Endothelial cell of umbilical vein (primary cell): Measurements from ENCODE around the gene DESI1. TPM values are rescaled to one million over a fixed set of nuclear protein-coding genes. Genes with fewer than 3 reads are reported as not detected.
A peak's percentile ranks its signal among the peaks of the same experiment; 100 is the strongest.

Source experiments
- BruUV-seq: library from RNA; stranded (reverse); fragments of 400-500 nt; replicated peaks from 2 replicates; lab custom pipeline; 2021; lab: Mats Ljungman, UMichigan
- CTCF ChIA-PET: fragments of 300-600, 350-600 bp; sonication (Branson Sonifier 250); formaldehyde crosslinking; loops from one replicate; lab custom pipeline; 2021; ENCODE audit warnings: antibody characterized with exemption, inconsistent platforms; lab: Charles Lee
- POLR2A ChIA-PET: fragments of 300-600, 350-600 bp; sonication (Branson Sonifier 250); formaldehyde crosslinking; loops from one replicate; lab custom pipeline; 2021; ENCODE audit warnings: antibody characterized with exemption, inconsistent platforms; lab: Charles Lee
- DNase-seq: peaks from one replicate; pipeline ENCODE4 v3.0.0-alpha.2; 2011; ENCODE audit warnings: low read depth, low spot score
- FAIRE-seq: peaks from 2 replicates; lab custom pipeline; 2011; peaks lifted over from hg19 to GRCh38; lab: Jason Lieb, UNC
- H2AFZ ChIP-seq: 2 replicates; pipeline ENCODE4 v1.6.0; 2012; ENCODE audit warnings: low read depth, low read length, control low read depth, inconsistent platforms
- H3K27ac ChIP-seq: 2 replicates; pipeline ENCODE4 v1.5.1; 2011; ENCODE audit warnings: low read depth, mild to moderate bottlenecking, control low read depth, low read length, moderate library complexity; ENCODE audit not compliant: insufficient read depth
- H3K27me3 ChIP-seq, 2 experiments: 2 replicates each; pipeline versions ENCODE4 v1.6.0 to v1.6.1; 2011; ENCODE audit warnings: low read length in 2 of 2, mixed read lengths in 1 of 2; ENCODE audit not compliant: control insufficient read depth in 2 of 2, insufficient read depth in 2 of 2
- H3K36me3 ChIP-seq, 2 experiments: 2 replicates in 1 of 2; 3 replicates in 1 of 2; pipeline ENCODE4 v1.5.1; 2011; ENCODE audit warnings: low read length in 2 of 2, mild to moderate bottlenecking in 1 of 2, moderate library complexity in 1 of 2; ENCODE audit not compliant: control insufficient read depth in 2 of 2, insufficient read depth in 2 of 2; ENCODE audit errors: extremely low read depth in 1 of 2
- H3K4me1 ChIP-seq: 3 replicates; pipeline ENCODE4 v1.5.1; 2011; ENCODE audit warnings: mild to moderate bottlenecking, low read length; ENCODE audit not compliant: control insufficient read depth, insufficient read depth; ENCODE audit errors: extremely low read depth
- H3K4me2 ChIP-seq: 2 replicates; pipeline ENCODE4 v1.6.1; 2011; ENCODE audit warnings: low read length, control low read depth, mixed read lengths; ENCODE audit not compliant: insufficient read depth
- H3K4me3 ChIP-seq, 3 experiments: fragments of 200-600 bp in 1 of 3; sonication (generic), shearing (Covaris generic) in 1 of 3; replicated peaks in 1 of 3; 2 replicates each; pipeline ENCODE4 v1.5.1; 2011 to 2016; ENCODE audit warnings: control low read depth in 3 of 3, low read length in 3 of 3, mild to moderate bottlenecking in 2 of 3, inconsistent platforms in 1 of 3, low read depth in 1 of 3, moderate library complexity in 1 of 3; ENCODE audit not compliant: insufficient read depth in 1 of 3
- H3K79me2 ChIP-seq: 2 replicates; pipeline ENCODE4 v1.6.0; 2012; ENCODE audit warnings: low read length, inconsistent platforms; ENCODE audit not compliant: control insufficient read depth, insufficient read depth
- H3K9ac ChIP-seq: replicated peaks from 2 replicates; pipeline ENCODE3; 2011; ENCODE audit warnings: low read length, control low read depth; ENCODE audit not compliant: insufficient read depth; ENCODE audit errors: extremely low read depth
- H3K9me1 ChIP-seq: replicated peaks from 3 replicates; pipeline ENCODE4 v1.6.0; 2011; ENCODE audit warnings: mild to moderate bottlenecking, low read length; ENCODE audit not compliant: control insufficient read depth, insufficient read depth; ENCODE audit errors: extremely low read depth
- H3K9me3 ChIP-seq: replicated peaks from 2 replicates; pipeline ENCODE4 v1.5.1; 2012; ENCODE audit warnings: low read length, inconsistent platforms; ENCODE audit not compliant: control insufficient read depth, insufficient read depth
- H4K20me1 ChIP-seq: replicated peaks from 2 replicates; pipeline ENCODE3; 2011; ENCODE audit warnings: mild to moderate bottlenecking, low read length; ENCODE audit not compliant: control insufficient read depth, insufficient read depth; ENCODE audit errors: extremely low read depth
- EZH2 ChIP-seq: IDR thresholded peaks from 2 replicates; pipeline ENCODE4 v1.6.1; 2012; ENCODE audit warnings: borderline replicate concordance, low read depth, mild to moderate bottlenecking, moderate library complexity, low read length, inconsistent platforms; ENCODE audit not compliant: severe bottlenecking
- FOS ChIP-seq: IDR thresholded peaks from 2 replicates; pipeline ENCODE4 v1.6.1; 2011; ENCODE audit warnings: mild to moderate bottlenecking, low read length, moderate library complexity, borderline replicate concordance; ENCODE audit not compliant: insufficient read depth
- GATA2 ChIP-seq: IDR thresholded peaks from 2 replicates; pipeline ENCODE4 v1.7.0; 2011; ENCODE audit warnings: low read depth, mild to moderate bottlenecking, moderate library complexity, mixed read lengths, low read length; ENCODE audit not compliant: insufficient read length, insufficient read depth
- JUN ChIP-seq: IDR thresholded peaks from 2 replicates; pipeline ENCODE4 v1.6.1; 2011; ENCODE audit warnings: borderline replicate concordance, low read depth; ENCODE audit not compliant: insufficient read length, insufficient read depth
- MYC ChIP-seq: IDR thresholded peaks from one replicate; pipeline ENCODE4 v1.6.1; 2011; ENCODE audit warnings: mild to moderate bottlenecking, low read depth, low read length
- POLR2A ChIP-seq: IDR thresholded peaks from 2 replicates; pipeline ENCODE4 v1.6.1; 2012; ENCODE audit warnings: low read depth, mild to moderate bottlenecking, control low read depth, low read length
- POLR2AphosphoS5 ChIP-seq: IDR thresholded peaks from 2 replicates; pipeline ENCODE4 v1.6.1; 2012; ENCODE audit warnings: low read depth, mild to moderate bottlenecking, control low read depth, low read length, moderate library complexity; ENCODE audit not compliant: insufficient read depth
- dilution Hi-C: fragments of 300-500 bp; cut with MboI; formaldehyde crosslinking; loops from one replicate; pipeline ENCODE4 v1.15.0; 2019; ENCODE audit warnings: low sequenced_read_pairs; ENCODE audit not compliant: extremely low pct_ligation_motif_present
- intact Hi-C: fragments of 100-400 bp; cut with micrococcal nuclease; formaldehyde crosslinking; loops from one replicate; pipeline ENCODE4 v1.10.0; 2022
- polyA plus RNA-seq, 4 experiments: library from polyadenylated mRNA; depleted of rRNA in 3 of 4; stranded (reverse) in 3 of 4; unstranded in 1 of 4; fragments of >200 nt; gene quantifications; 2 replicates each; pipeline versions ENCODE4 v1.2.1 to v1.2.3, GENCODE V29; 2011 to 2012; ENCODE audit warnings: missing spikeins in 1 of 4
- total RNA-seq: library from RNA; stranded (reverse); gene quantifications from 2 replicates; pipeline ENCODE4 v1.2.3, GENCODE V29; 2021
- TF ChIP-seq, protein P1 (sequence below): IDR thresholded peaks from 2 replicates; pipeline ENCODE4 v1.6.1; 2011; ENCODE audit not compliant: insufficient read depth, insufficient read length
- TF ChIP-seq, protein P2 (sequence below), 2 donors: IDR thresholded peaks; 1 replicate in 1 of 2; 2 replicates in 1 of 2; pipeline ENCODE4 v1.5.1; 2011; ENCODE audit warnings: low read length in 2 of 2, mild to moderate bottlenecking in 2 of 2, moderate library complexity in 2 of 2, control low read depth in 1 of 2, inconsistent platforms in 1 of 2, low read depth in 1 of 2; ENCODE audit not compliant: insufficient read depth in 1 of 2; ENCODE audit errors: extremely low read depth in 1 of 2

Gene DESI1
- total and polyA plus RNA-seq, 2 donors (not counting 3 experiments of a cell fraction or from before 2014, with no cell fraction given), result 36.8 to 59.1 TPM

DNA sequence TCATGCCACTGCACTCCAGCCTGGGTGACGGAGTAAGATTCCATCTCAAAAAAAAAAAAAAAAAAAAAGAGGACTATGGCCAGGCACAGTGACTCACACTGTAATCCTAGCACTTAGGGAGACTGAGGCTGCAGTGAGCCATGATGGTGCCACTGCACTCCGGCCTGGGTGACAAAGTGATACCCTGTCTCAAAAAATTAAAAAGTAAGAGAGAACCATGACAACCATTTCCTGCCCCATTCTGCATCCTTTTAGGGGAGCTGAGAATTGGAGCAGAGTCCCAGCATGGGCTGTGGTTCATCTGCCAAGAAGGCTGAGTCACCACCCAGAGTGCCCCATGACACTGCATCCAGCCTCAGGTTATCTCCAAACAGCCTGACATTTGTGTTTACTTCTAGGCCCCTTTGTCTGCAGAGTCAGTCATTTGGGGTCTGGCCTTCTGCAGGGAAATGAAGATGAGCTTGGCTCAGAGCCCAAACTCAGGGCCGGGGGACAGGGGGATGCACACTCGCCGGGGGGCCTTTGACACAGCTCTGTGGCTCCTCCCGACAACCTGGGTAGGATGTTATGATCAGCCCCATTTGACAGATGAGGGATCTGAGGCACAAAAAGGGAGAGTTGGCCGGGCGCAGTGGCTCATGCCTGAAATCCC, 55.3 kb downstream of the DESI1 start:
- H3K4me3 ChIP-seq, result no peak overlapping the region
- POLR2A ChIA-PET, result interaction anchor here (0.6 to 1.1 kb wide), 2 partner anchors 17 to 24 kb away, joined by 3 to 8 read pairs; partner anchors contain the start of gene PMM1
- no peaks in the 10 kb centered on the region for H3K79me2 ChIP-seq
- H3K4me1 ChIP-seq, result peaks cover 11% of the 10 kb centered on the region
- no TSS peak for BruUV-seq
- H3K9me3 ChIP-seq, result no peaks in the 10 kb centered on the region
- no peak overlapping the region for H3K27ac ChIP-seq
- H2AFZ ChIP-seq, result no peak overlapping the region
- CTCF ChIA-PET, result interaction anchor here (0.5 to 1.4 kb wide), 9 partner anchors 10 to 184 kb away, joined by 3 to 4 read pairs (median 3); partner anchors contain the start of genes PMM1 and TEF
- dilution Hi-C loops, result no loop called here
- H3K27me3 ChIP-seq, result peaks cover 0 to 5% of the 10 kb centered on the region in 2 experiments
- FAIRE-seq (peak; percentile 82), DNase-seq (peak; percentile 70)
- intact Hi-C loops, result no loop called here
- no peaks in the 10 kb centered on the region for H3K36me3 ChIP-seq
- peak; percentile 45 for TF ChIP-seq JUN
- TF ChIP-seq EZH2, result no peak
- TF ChIP-seq MYC, result no peak
- TF ChIP-seq GATA2, result peak; percentile 45
- peak; percentile 75 for TF ChIP-seq FOS
- H3K9ac ChIP-seq, result no peak overlapping the region
- H3K4me2 ChIP-seq, result no peak overlapping the region
- no peaks in the 10 kb centered on the region for H3K9me1 ChIP-seq
- no peaks in the 10 kb centered on the region for H4K20me1 ChIP-seq

DNA sequence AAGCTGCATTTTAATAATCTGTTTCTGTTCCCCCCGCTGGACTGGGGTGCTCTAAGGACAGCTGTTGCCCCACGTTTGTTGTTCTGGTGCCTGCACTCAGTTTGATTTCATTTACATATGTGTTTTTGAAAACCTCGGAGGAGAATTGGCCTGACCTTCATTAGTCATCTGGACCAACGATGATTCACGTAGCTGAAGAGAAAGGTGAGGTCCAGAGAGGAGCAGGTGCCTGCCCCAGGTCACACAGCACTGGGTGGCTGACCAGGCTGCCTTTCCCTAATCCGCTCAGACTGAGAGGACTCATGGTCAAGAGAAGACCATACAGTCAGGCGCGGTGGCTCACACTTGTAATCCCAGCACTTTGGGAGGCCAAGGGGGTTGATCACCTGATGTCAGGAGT, 56.3 kb downstream of the DESI1 start:
- dilution Hi-C loops, result no loop called here
- Histone ChIP-seq H3K9ac (no peak overlapping the region), H3K4me2 (no peak overlapping the region), H2AFZ (no peak overlapping the region), H3K27me3 (peaks cover 0 to 8% of the 10 kb centered on the region in 2 experiments), H3K36me3 (no peaks in the 10 kb centered on the region), H4K20me1 (no peaks in the 10 kb centered on the region), H3K4me3 (no peak overlapping the region), H3K9me1 (no peaks in the 10 kb centered on the region), H3K9me3 (no peaks in the 10 kb centered on the region), H3K4me1 (peaks cover 11% of the 10 kb centered on the region), H3K27ac (no peak overlapping the region), H3K79me2 (no peaks in the 10 kb centered on the region)
- ChIA-PET POLR2A (no interaction called here), CTCF (interaction anchor here (1.2 to 1.4 kb wide), 3 partner anchors 9 to 161 kb away, joined by 3 read pairs; no protein-coding TSS in a partner anchor)
- FAIRE-seq, result no peak
- no TSS peak for BruUV-seq
- intact Hi-C loops, result no loop called here
- DNase-seq, result no peak
- no peak for TF ChIP-seq MYC
- no peak for TF ChIP-seq POLR2A
- TF ChIP-seq, protein P1, sequence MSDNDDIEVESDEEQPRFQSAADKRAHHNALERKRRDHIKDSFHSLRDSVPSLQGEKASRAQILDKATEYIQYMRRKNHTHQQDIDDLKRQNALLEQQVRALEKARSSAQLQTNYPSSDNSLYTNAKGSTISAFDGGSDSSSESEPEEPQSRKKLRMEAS, result no peak
- no peak for TF ChIP-seq GATA2
- TF ChIP-seq, protein P2, sequence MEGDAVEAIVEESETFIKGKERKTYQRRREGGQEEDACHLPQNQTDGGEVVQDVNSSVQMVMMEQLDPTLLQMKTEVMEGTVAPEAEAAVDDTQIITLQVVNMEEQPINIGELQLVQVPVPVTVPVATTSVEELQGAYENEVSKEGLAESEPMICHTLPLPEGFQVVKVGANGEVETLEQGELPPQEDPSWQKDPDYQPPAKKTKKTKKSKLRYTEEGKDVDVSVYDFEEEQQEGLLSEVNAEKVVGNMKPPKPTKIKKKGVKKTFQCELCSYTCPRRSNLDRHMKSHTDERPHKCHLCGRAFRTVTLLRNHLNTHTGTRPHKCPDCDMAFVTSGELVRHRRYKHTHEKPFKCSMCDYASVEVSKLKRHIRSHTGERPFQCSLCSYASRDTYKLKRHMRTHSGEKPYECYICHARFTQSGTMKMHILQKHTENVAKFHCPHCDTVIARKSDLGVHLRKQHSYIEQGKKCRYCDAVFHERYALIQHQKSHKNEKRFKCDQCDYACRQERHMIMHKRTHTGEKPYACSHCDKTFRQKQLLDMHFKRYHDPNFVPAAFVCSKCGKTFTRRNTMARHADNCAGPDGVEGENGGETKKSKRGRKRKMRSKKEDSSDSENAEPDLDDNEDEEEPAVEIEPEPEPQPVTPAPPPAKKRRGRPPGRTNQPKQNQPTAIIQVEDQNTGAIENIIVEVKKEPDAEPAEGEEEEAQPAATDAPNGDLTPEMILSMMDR (IDR thresholded peaks at IDR 0.05; ENCODE audit: extremely low read depth in 1 of 2, insufficient read depth in 1 of 2, low read depth in 1 of 2, low read length in 2 of 2), result no peak
- no peak for TF ChIP-seq JUN
- no peak for TF ChIP-seq POLR2AphosphoS5
- no peak for TF ChIP-seq EZH2
- TF ChIP-seq FOS, result no peak
